HuH-7 (cell line): Measurements from ENCODE around the gene CYP4V2.
A peak's percentile ranks its signal among the peaks of the same experiment; 100 is the strongest.

Experiments used
- DNase-seq: peaks from one replicate; pipeline ENCODE4 v3.0.0; 2011; ENCODE audit warnings: low spot score

CYP4V2 gene

GRCh38 chr4:186191200-186192065, at the start of gene CYP4V2:
Gene CYP4V2 (plus strand): TSS chr4:186191567. CDS start chr4:186191824, 257 bp downstream.
- DNase-seq, result peak; percentile 34

GRCh38 chr4:186144198-186144945, 47.0 kb upstream of the CYP4V2 start:
- DNase-seq, result no peak

GRCh38 chr4:186144946-186145569, 46.3 kb upstream of the CYP4V2 start:
- DNase-seq, result no peak

- no peak for DNase-seq
These were observed 44.9 kb upstream of the CYP4V2 start for GRCh38 chr4:186146458-186146857.

- DNase-seq, result no peak
These were observed 42.9 kb upstream of the CYP4V2 start for GRCh38 chr4:186148336-186148975.

GRCh38 chr4:186149872-186150271, 41.5 kb upstream of the CYP4V2 start:
- no peak for DNase-seq

GRCh38 chr4:186150926-186151325, 40.4 kb upstream of the CYP4V2 start:
- DNase-seq, result no peak

GRCh38 chr4:186151499-186151898, 39.9 kb upstream of the CYP4V2 start:
- no peak for DNase-seq

- DNase-seq, result no peak
These were observed 33.1 kb upstream of the CYP4V2 start for GRCh38 chr4:186158021-186158813.

GRCh38 chr4:186158966-186159365, 32.4 kb upstream of the CYP4V2 start:
- no peak for DNase-seq

- DNase-seq, result no peak
These were observed 31.8 kb upstream of the CYP4V2 start for GRCh38 chr4:186159613-186160012.

GRCh38 chr4:186161138-186161537, 30.2 kb upstream of the CYP4V2 start:
- no peak for DNase-seq

GRCh38 chr4:186166852-186167512, 24.4 kb upstream of the CYP4V2 start:
- no peak for DNase-seq

- no peak for DNase-seq
These were observed 23.8 kb upstream of the CYP4V2 start for GRCh38 chr4:186167605-186168004.

- no peak for DNase-seq
These were observed 22.6 kb upstream of the CYP4V2 start for GRCh38 chr4:186168750-186169149.

GRCh38 chr4:186169333-186169944, 21.9 kb upstream of the CYP4V2 start:
- DNase-seq, result no peak

- DNase-seq, result no peak
These were observed 21.2 kb upstream of the CYP4V2 start for GRCh38 chr4:186169945-186170802.

- no peak for DNase-seq
These were observed 20.4 kb upstream of the CYP4V2 start for GRCh38 chr4:186170966-186171365.

GRCh38 chr4:186172546-186172945, 18.8 kb upstream of the CYP4V2 start:
- no peak for DNase-seq
